GM12872 (cell line): Measurements from ENCODE around the gene RECQL5.

Experiments used
- TF ChIP-seq, protein P1 (sequence below): IDR thresholded peaks from 3 replicates; pipeline ENCODE4 v1.5.1; 2011; ENCODE audit warnings: low read depth, mild to moderate bottlenecking, low read length, moderate library complexity; ENCODE audit not compliant: insufficient read depth

The RECQL5 gene

DNA sequence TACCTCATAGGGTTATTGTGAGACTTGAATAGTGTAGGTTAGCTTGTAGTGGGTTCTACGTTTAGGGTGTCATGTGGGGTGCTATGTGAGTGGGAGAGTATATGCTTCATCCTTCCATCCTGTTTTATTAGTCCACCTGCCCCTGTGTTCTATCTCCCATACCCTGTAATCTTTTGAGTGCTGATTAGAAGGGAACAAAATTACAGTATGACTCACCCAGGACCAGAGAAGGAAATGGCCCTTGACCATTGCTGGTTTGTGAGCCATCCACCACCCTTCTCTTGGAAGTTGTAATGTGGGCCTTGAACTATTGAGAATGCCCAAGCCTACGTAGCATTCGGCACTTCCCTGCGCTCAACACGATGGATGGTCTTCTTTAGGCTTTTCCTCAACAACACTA lies 17.3 kb upstream of the RECQL5 start:
- TF ChIP-seq, protein P1, sequence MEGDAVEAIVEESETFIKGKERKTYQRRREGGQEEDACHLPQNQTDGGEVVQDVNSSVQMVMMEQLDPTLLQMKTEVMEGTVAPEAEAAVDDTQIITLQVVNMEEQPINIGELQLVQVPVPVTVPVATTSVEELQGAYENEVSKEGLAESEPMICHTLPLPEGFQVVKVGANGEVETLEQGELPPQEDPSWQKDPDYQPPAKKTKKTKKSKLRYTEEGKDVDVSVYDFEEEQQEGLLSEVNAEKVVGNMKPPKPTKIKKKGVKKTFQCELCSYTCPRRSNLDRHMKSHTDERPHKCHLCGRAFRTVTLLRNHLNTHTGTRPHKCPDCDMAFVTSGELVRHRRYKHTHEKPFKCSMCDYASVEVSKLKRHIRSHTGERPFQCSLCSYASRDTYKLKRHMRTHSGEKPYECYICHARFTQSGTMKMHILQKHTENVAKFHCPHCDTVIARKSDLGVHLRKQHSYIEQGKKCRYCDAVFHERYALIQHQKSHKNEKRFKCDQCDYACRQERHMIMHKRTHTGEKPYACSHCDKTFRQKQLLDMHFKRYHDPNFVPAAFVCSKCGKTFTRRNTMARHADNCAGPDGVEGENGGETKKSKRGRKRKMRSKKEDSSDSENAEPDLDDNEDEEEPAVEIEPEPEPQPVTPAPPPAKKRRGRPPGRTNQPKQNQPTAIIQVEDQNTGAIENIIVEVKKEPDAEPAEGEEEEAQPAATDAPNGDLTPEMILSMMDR, result no peak

DNA sequence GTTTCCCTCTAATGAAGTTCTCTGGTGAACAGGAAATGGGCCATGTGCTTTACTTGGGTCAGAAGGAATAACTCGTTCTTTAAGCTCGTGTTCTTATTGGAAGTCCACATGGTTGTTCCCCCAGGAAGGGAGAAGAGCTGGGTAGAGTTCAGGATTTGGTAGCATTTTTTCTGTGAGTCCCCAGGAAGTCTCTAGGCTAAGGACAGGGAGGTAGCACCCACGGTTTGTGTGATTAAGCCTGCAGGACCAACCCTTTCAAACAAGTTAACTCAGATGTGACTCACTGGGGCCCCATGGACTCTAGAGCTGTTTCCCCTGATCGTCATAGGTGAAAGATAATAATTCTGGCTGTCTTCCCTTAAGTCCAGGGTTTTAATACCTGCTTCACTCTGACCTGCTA lies 16.6 kb upstream of the RECQL5 start:
- TF ChIP-seq, protein P1, result no peak

DNA sequence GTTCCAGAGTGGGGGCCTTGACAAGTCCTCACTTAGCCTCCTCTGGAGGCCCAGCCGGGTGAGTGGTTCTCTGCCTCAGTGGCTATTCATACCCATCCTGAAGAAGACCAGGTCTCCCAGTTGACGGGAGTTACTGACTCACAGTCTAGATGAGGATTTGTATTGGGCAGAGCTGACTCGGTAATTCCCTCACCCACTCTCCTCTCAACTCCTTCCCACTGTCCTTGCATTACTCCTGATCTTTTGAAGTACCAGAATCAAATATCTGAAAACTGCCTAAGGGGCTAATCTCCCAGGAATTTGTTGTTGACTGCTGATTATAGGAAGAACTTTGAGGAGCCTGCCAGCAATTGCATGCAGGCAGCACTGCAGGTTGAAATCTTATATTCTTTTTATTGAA lies 14.3 kb upstream of the RECQL5 start:
- TF ChIP-seq, protein P1, result no peak

DNA sequence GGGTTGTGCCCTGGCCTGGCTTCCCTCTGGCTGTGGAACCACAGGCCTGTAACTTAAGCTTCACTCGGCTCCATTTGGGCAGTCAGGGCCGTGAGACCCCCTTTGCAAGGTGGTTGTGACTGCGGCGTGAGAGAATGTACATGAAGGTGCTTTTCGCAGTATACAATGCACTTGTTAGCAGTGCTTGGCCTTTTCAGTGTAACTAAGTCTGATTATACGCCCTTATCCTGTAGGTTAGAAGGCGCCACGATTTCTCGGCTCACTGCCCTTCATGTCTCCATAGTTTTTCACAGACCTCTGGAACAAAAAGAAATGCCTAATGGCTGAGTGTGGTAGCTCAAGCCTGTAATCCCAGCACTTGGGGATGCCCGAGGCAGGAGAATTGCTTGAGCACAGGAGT lies 13.5 kb upstream of the RECQL5 start:
- TF ChIP-seq, protein P1, result no peak

DNA sequence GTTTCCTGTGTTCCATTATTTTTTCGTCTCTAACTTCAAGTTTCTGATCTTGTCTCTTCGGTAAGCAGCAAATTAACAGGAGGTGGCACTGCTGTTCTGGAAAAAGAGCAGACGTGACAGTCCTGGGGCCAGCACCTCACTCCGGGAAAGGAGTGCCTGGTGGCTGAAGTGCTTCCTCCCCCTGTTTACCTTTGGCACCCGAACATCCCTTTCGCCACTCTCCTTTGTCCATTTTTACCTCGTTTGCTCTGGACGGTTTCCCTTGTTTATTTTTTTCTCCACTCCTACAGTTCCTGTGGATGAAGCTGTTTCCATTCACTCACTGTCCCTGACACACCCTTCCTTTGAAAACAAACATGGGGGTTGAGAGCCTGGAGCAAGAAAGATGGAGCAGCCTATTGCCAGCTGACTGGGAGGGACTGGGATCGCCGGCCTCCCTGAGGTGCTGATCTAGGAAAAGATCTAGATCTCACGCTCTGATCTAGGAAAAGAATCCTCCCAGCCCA lies 12.8 kb upstream of the RECQL5 start:
- TF ChIP-seq, protein P1, result no peak

DNA sequence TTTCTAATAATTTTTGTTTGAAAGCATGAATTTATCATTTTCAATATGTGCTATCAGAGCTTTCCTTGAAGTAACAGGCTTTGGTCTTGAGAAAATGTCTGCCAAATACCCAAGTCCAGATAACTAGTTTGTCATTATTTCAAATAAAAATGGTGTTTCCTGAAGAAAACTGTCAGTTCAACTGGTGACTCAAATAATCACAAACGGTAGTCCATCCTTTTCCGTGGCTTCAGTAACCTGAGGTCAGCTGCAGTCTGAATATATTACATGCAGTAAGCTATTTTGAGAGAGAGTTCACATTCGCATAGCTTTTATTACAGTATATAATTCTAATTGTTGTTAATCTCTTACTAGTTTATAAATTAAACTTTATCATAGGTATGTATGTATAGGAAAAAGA lies 9.5 kb upstream of the RECQL5 start:
- TF ChIP-seq, protein P1, result no peak

DNA sequence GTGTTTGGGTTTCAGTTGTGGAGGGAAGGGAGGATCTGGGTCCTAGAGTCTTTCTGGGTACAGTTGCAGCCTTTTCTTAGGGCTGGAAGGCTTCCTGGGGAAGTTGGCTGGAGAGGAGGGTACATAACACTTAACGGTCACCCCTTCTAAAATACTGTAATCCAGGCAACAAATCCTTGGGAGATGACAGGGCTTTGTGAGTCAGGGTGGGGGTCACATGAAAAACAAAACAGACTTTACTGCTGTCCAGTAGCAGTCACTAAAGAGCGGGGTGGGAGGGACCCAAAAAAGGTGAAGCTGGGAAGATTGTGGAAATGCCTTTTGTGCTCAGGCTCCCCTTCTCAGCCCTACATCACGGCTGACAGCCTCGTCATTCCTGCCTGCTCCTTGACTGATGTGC lies 6.5 kb upstream of the RECQL5 start:
- TF ChIP-seq, protein P1, result no peak

DNA sequence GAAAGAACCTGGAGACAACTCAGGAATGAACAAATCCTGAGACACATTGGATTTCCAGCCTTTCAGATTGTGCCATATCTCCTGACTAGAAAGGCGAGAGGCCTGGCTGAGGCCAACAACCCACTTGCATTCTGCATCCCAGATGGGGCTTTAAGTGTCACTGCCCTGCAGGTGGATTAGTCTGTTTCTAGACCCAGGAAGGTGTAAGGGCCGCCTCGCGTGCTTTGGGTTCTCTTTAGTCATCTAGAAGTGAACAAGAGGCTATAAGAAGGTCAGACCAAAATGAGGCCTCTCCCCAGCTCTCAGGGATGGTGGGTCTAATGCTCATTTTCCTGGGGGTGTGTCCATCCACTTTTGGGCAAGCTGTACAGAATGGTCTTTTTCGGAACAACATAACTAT lies 5.1 kb upstream of the RECQL5 start:
- TF ChIP-seq, protein P1, result no peak
